NCI-H2107 treated with DMSO at 0.1 percent for 48 hours (cell line): ENCODE measurements around the gene TXNRD1.

Experiments used
- DNase-seq: peaks from one replicate; lab custom pipeline; 2025; ENCODE audit not compliant: unreplicated experiment; lab: John Stamatoyannopoulos, UW

TXNRD1 gene

GRCh38 chr12:104299842-104300481 lies 84.4 kb downstream of the TXNRD1 start:
- DNase-seq = no peak

GRCh38 chr12:104303538-104304151 lies 88.1 kb downstream of the TXNRD1 start, which contains the start of gene EID3:
EID3 (plus strand) TSS chr12:104303739; CDS start chr12:104303935, 196 bp downstream.
- no peak for DNase-seq

DNA sequence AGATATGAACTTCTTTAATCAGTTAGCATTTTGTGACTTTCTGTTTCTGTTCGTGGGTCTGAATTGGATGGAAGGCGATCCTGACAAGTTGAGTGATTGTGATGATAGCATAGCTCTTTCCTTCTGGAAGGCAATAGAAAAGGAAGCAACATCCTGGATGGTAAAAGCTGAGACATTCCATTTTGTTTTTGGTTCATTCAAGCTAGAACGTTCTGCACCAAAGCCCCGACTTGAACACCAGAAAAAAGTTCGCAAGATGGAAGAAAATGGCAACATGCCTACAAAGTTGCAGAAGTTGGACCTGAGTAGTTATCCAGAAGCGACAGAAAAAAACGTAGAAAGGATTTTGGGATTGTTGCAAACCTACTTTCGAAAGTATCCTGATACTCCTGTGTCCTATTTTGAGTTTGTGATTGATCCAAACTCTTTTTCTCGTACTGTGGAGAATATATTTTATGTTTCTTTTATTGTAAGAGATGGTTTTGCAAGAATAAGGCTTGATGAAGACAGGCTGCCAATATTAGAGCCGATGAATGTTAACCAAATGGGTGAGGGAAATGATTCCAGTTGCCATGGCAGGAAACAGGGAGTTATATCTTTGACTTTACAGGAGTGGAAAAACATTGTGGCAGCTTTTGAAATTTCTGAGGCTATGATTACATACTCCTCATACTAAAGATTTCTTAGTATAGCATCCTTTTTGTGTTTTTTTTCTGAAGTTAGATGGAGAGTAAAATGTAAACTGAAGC lies 88.9 kb downstream of the TXNRD1 start:
- no peak for DNase-seq

GRCh38 chr12:104305349-104305748 lies 89.8 kb downstream of the TXNRD1 start:
- DNase-seq = no peak

DNA sequence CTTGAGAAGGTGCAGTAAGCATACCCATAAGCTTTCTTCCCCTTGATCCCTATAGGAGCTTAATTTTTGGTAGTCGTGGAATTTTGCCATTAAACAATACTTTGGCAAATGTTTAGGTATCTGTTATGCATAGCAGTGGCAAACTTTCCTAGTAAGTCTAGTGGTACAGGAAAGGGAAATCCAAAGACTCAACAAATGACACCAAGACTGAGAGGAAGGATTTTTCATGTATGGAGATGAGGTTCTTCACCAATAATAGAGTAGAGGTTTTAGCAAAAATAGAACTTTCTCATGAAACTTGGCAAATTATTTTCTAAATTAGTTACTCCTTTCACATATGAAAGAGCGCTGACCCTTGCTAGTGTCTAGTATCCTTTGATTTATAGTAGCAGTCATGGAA lies 90.8 kb downstream of the TXNRD1 start:
- no peak for DNase-seq

DNA sequence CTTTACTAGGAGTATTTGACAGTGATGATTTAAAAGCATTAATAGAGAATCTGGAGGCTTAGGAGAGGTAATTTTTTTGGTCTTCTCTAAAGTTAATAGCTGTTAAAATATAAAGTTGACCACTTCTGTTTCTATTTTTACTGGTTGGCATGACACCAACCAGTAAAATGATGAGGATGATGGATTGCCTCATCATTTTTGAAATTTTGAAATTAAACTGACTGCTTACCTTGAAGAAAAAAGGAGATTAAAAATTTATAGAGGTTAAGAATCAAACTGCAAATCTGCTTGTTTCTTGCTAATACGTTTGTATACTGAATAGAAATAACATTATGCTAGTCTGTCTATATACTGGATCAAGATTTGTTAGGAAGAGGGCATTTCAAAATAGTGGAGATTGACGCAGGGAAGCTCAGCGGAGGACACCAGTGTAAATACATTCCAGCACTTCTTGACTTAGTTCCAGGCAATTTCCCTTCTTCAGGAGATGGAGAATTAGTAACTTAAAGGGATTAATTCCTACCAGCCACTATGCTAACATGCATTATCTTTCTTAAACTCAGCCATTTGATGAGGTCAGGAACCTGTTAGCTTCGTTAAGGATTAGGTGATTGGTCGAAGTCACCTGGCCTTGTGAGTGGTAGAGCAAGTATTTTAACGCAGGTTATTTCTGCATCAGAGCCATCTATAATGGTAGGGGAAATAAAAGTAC lies 91.5 kb downstream of the TXNRD1 start:
- no peak for DNase-seq

GRCh38 chr12:104307655-104308000 lies 92.0 kb downstream of the TXNRD1 start:
- DNase-seq = no peak

DNA sequence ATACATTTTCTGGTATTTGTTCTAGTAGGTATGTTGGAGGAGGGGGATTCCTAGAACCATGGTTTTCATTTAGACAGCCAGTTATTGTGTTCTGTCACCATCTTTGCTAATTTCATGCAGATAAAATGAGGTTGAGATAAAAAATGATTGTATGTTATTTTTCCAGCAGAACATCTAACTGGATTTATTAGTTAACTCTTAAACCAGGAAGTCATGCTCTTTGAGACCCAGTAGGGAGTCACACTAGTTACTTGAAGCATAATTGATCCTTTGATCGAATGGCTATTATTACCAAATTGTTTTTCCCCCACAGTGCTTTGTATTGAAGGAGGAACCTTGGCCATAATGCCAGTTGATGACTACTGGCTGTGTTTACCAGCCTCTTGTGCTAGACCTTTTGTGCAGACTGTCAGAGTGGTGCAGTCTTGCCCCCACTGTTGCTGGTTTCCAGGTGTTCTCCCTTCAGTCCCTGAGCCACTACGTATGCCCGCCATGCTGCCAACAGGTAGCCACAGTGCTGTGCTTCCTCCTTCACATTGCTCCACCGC lies 93.9 kb downstream of the TXNRD1 start:
- DNase-seq = no peak

GRCh38 chr12:104310751-104311633 lies 95.4 kb downstream of the TXNRD1 start:
- DNase-seq = no peak

DNA sequence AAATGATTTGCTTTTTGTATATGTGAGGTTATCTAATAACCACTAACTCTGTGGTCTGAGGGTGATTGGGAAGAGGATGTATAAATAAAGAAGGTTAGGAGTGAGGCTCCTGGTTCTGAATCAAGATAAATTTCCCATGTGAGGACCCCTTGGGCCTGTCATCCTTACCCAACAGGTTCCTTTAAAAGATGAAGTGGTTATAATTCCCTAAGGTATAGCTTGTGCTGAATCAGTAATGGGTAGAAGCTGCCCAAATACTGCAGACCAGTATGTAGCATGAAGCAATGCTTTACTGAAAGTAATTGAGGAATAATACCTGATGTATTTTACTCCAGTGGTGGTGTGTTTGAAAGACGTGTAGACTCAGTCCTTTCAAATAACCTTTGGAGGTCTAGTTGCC lies 96.6 kb downstream of the TXNRD1 start:
- DNase-seq = no peak

DNA sequence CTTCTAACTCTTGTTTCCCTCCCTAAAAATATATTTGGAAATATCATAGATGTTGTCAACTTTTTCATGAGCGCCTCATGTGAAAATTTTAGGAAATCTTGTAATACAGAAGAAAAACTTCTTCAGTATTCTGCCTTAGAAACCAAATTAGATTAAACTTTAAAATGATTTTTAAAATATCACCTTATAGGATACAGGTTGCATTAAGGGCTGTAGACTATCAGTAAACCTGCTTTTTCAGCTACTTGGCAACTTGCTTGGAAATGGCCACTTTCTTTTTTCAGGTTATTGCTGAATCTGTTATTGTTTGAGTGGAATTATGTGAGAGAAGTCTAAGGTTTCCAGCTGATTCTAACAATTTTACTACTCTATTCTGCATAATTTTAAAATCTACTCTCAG lies 97.1 kb downstream of the TXNRD1 start:
- DNase-seq = no peak

DNA sequence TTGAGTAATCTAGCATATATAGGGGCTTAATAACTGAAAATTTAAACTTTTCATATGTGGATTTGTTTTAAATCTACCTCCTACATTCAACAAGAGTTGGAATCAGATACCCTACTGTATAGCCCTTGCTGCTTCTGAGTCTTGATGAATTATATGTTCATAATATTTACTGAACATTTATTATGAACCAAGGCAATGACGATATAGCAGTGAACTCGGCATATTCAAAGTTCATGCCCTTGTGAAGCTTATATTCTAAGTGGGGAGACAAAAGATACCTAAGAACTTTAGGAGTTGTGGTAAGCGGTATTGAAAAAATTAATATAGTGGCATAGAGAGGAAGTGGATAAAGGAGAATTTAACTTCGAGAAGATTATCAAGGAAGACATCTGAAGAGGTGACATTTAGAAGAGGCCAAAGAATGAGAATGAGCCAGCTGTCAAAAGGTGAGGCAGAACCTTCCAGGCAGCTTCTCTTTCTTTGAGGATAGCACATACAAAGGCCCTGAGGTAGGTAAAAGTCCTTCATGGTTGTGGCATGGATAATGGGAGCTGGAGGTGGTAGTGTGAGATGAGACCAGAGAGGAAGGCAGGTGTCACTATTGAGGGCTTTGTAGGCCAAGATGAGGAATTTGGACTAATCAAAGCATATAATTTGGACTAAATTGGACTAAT lies 98.1 kb downstream of the TXNRD1 start:
- DNase-seq = no peak

GRCh38 chr12:104314242-104314614 lies 98.6 kb downstream of the TXNRD1 start:
- DNase-seq = no peak

GRCh38 chr12:104315326-104316224 lies 100.0 kb downstream of the TXNRD1 start:
- no peak for DNase-seq

GRCh38 chr12:104316936-104317335 lies 101.4 kb downstream of the TXNRD1 start:
- DNase-seq = no peak

DNA sequence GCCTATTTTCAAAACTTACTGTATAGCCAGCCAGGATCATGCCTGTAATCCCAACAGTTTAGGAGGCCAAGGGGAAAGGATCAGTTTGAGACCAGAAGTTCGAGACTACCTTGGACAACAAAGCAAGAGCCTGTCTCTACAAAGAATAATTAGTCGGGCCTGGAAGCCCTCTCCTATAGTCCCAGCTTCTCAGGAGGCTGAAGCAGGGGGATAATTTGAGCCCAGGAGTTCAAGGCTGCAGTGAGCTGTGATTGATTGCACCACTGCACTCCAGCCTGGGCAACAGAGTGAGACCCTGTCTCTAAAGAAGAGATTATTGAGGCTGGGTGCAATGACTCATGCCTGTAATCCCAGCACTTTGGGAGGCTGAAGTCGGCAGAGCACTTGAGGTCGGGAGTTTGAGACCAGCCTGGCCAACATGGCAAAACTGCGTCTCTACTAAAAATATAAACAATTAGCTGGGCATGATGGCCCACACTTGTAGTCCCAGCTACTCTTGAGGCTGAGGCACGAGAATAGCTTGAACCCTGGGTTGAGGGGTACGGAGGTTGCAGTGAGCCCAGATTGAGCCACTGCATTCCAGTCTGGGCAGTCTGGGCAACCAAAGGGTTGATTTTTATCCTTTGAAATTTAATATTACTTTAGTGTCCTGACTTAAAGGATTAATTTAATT lies 102.1 kb downstream of the TXNRD1 start:
- no peak for DNase-seq

GRCh38 chr12:104319028-104319427 lies 103.4 kb downstream of the TXNRD1 start:
- no peak for DNase-seq

DNA sequence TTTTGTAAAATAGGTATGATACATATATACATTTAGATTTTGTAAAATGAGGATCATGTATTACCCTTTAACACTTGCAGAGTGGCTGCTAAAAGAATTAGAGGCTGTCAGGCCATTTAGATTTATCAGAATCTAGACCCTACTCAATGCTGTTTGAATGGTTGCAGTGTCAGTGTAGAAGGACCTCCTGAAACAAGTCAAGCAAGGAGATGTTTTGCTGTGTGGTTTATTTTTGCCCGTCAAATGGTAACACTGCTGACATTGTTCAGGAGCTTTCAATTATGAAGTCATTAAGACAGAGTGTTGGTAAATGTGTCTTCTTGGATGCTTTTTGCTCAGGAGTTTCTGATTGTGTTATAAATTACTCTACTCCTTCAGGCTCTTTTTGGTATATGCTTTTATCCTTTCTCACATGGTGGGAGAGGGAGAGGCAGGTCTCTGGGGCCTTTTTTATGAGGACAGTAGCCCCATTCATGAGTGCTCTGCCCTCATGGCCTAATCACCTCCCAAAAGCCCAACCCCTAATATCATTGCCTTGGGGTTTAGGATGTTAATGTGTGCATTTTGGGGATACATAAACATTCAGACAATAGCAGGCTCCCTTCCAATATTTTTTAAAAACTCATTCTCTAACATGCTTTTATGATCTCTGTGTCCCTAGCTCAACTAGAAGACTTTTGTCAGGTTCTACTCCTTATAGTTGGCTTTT lies 104.5 kb downstream of the TXNRD1 start:
- no peak for DNase-seq
